NT2/D1 (cell line): ENCODE data around the gene ILK.

ENCODE experiments used
- SUZ12 ChIP-seq: IDR thresholded peaks from 2 replicates; pipeline ENCODE4 v1.6.1; 2011; ENCODE audit not compliant: insufficient read length, insufficient read depth; ENCODE audit errors: extremely low read depth
- YY1 ChIP-seq: IDR thresholded peaks from 2 replicates; pipeline ENCODE4 v1.6.1; 2011; ENCODE audit not compliant: insufficient read length, insufficient read depth
- ZNF274 ChIP-seq: IDR thresholded peaks from 2 replicates; pipeline ENCODE4 v1.6.1; 2011; ENCODE audit warnings: mild to moderate bottlenecking, low read depth, low read length

- no peak for TF ChIP-seq ZNF274
- no peak for TF ChIP-seq SUZ12
- TF ChIP-seq YY1: no peak
These were observed 1.3 kb upstream of the ILK start for GRCh38 chr11:6602096-6602940.
